ENCODE data around the gene CERS5.
A peak's percentile ranks its signal among the peaks of the same experiment; 100 is the strongest.
"Not testable (repeated sequence)": the region's sequence is repeated elsewhere in the genome, so short reads cannot be mapped to it uniquely, and the experiment has no call there.

CERS5 gene

GRCh38 chr12:50086148-50086547, 81.0 kb downstream of the CERS5 start:
- no peak for DNase-seq (ENCODE audit: extremely low spot score)
- ChIA-PET POLR2A (no interaction called here), CTCF (interaction anchor here (1.3 to 5.2 kb wide), 10 partner anchors 11 to 119 kb away, joined by 4 to 66 read pairs (median 10); partner anchors contain the start of genes CERS5, COX14 and GPD1)

GRCh38 chr12:50085615-50086072, 81.5 kb downstream of the CERS5 start:
- no peak for TF ChIP-seq CTCF (IDR thresholded peaks at IDR 0.05; ENCODE audit: control extremely low read depth, extremely low read depth, low read depth, missing control alignments)
- ChIA-PET POLR2A (interaction anchor here (1.0 kb wide), 2 partner anchors 26 to 82 kb away, joined by 3 to 12 read pairs; partner anchors contain the start of genes CERS5 and COX14), CTCF (interaction anchor here (1.0 to 5.2 kb wide), 17 partner anchors 11 to 119 kb away, joined by 3 to 66 read pairs (median 7); partner anchors contain the start of genes CERS5, COX14 and GPD1)
- no peak for DNase-seq (ENCODE audit: extremely low spot score)

More at GRCh38 chr12:50086148-50086547, 81.0 kb downstream of the CERS5 start:
- TF ChIP-seq CTCF (IDR thresholded peaks at IDR 0.05; ENCODE audit: control extremely low read depth, extremely low read depth, low read depth, missing control alignments): no peak

DNA sequence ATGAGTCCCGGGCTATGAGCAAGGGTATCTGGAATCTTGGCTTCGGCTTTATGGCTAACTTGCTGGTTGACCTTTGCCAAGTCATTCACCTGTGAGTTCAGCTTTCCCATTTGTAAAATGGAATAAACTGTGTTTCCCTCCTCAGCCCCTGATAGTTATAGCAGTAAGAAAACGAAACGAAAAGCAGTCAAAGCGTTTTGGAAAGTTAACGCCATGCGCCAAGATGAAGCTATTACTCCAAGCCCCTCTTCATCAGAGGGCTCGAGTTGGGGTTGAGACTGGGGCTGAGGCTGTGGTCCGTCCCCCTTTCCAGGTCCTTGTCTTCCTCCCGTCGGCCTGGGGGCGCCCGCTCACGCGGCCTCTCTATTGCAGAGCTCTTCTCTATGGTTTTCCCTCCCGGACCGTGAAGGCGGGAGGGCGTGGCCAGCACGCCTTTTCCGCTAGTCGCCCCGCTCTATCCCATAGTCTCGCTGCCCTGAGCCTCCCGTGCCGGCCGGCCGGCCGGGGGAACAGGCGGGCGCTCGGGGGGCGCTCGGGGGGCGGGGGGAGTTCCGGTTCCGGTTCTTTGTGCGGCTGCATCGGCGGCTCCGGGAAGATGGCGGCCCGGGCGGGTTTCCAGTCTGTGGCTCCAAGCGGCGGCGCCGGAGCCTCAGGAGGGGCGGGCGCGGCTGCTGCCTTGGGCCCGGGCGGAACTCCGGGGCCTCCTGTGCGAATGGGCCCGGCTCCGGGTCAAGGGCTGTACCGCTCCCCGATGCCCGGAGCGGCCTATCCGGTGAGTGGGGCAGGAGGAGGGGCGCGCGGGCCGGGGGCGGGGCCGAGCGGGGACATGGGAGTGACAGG, 82.2 kb downstream of the CERS5 start, which contains the start of gene SMARCD1:
TSS of gene SMARCD1 (plus strand) at position 568 of the 840 bp plus-strand sequence. CDS start at position 596, 28 bp downstream.
- POLR2A ChIA-PET: interaction anchor here (0.6 to 1.0 kb wide), 4 partner anchors 27 to 333 kb away, joined by 3 to 12 read pairs (median 4); partner anchors contain the start of genes CERS5 and COX14
- TF ChIP-seq CTCF (IDR thresholded peaks at IDR 0.05; ENCODE audit: control extremely low read depth, extremely low read depth, low read depth, missing control alignments): peak; percentile 78
- DNase-seq (ENCODE audit: extremely low spot score): peak; percentile 94
- CTCF ChIA-PET: interaction anchor here (0.6 to 5.2 kb wide), 23 partner anchors 10 to 204 kb away, joined by 3 to 66 read pairs (median 7); partner anchors contain the start of genes CERS5, COX14 and GPD1

GRCh38 chr12:50084409-50084774, 82.8 kb downstream of the CERS5 start:
- POLR2A ChIA-PET: interaction anchor here (0.6 to 1.0 kb wide), 5 partner anchors 27 to 332 kb away, joined by 3 to 12 read pairs (median 5); partner anchors contain the start of genes CERS5 and COX14
- DNase-seq (ENCODE audit: extremely low spot score): not testable (repeated sequence)
- CTCF ChIA-PET: interaction anchor here (0.6 to 5.2 kb wide), 21 partner anchors 10 to 205 kb away, joined by 3 to 66 read pairs (median 7); partner anchors contain the start of genes CERS5 and COX14

DNA sequence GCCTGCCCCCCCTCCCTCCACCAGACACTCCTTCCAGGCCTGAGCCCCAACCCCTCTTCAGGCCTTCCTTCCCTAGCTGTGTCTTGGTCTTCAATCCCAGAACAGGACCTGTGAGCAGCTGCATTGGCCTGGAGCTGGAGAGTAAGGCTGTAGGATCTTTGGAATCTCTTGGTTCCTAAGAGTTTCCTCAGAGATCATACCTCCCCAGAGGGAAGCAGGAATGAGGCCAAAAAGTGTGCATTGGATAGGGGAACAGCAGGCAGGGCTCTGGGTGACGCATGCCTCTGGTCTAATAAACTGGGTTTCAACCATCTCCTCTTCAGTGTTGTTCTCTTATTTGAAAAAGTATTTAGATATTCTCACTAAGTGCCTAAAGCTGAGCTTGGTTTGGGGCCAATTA, 83.9 kb downstream of the CERS5 start:
- CTCF ChIA-PET: interaction anchor here (0.9 to 5.2 kb wide), 12 partner anchors 9 to 231 kb away, joined by 3 to 66 read pairs (median 5); partner anchors contain the start of gene COX14
- POLR2A ChIA-PET: no interaction called here
- TF ChIP-seq CTCF (IDR thresholded peaks at IDR 0.05; ENCODE audit: control extremely low read depth, extremely low read depth, low read depth, missing control alignments): no peak
- no peak for DNase-seq (ENCODE audit: extremely low spot score)

DNA sequence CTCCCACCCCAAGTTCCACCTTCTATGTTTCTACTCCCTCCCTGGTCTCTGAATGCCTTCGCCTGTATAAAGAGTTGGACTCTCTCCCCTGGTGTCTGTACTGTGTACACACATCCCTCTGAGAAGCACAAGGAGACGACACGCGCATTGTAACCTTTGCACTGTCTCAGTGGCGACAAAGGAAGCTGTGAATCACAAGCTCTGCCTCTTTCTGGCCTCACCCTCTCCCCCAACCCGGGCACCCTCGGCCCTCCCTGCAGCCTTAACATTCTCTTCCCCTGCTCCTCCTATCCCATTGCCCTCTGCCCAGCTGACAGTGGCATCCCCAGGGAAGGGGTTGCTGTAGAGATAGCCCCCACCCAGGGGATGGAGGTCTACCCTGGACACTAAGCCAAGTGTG, 84.5 kb downstream of the CERS5 start:
- CTCF ChIA-PET: interaction anchor here (0.9 to 5.2 kb wide), 10 partner anchors 8 to 232 kb away, joined by 3 to 66 read pairs (median 5); partner anchors contain the start of gene COX14
- DNase-seq (ENCODE audit: extremely low spot score): no peak
- POLR2A ChIA-PET: no interaction called here
- no peak for TF ChIP-seq CTCF (IDR thresholded peaks at IDR 0.05; ENCODE audit: control extremely low read depth, extremely low read depth, low read depth, missing control alignments)
